ENCODE data around the gene GPR153. TPM values are rescaled to one million over a fixed set of nuclear protein-coding genes. Genes with fewer than 3 reads are reported as not detected.
A peak's percentile ranks its signal among the peaks of the same experiment; 100 is the strongest.

Gene GPR153
- total RNA-seq, 3 donors from 2014 or later (not counting 1 experiment from before 2014, with no cell fraction given): 8.5 to 9.7 (median 8.7) TPM

GRCh38 chr1:6209661-6210580 lies 51.0 kb downstream of the GPR153 start:
- H3K27me3 Mint-ChIP-seq (ENCODE audit: low read depth in 2 of 2): peaks cover 0 to 24% of the 10 kb centered on the region in 2 donors
- peaks cover 34% of the 10 kb centered on the region for H3K4me1 ChIP-seq (ENCODE audit: control insufficient read depth, insufficient read depth, low read length)
- no peak for ATAC-seq
- no peaks in the 10 kb centered on the region for H3K9me3 Mint-ChIP-seq
- 83% methylated on average over 17 of the region's 17 CpGs for WGBS (ENCODE audit: insufficient coverage)
- H3K9me3 ChIP-seq (ENCODE audit: control insufficient read depth, insufficient read depth, low read length): no peaks in the 10 kb centered on the region
- TF ChIP-seq CTCF (IDR thresholded peaks at IDR 0.05): no peak
- no peaks in the 10 kb centered on the region for H3K4me1 Mint-ChIP-seq
- no peak overlapping the region for H3K4me3 ChIP-seq (ENCODE audit: low read length)
- H3K36me3 ChIP-seq (ENCODE audit: control insufficient read depth, insufficient read depth, low read length): no peaks in the 10 kb centered on the region
- peaks cover 20% of the 10 kb centered on the region for H3K27me3 ChIP-seq (ENCODE audit: control insufficient read depth, insufficient read depth, low read length)
- intact Hi-C loops (cut with micrococcal nuclease): no loop called here
- H3K4me3 Mint-ChIP-seq: peak overlapping the region; percentile 4
- H3K36me3 Mint-ChIP-seq: no peaks in the 10 kb centered on the region
- H3K27ac Mint-ChIP-seq: no peak overlapping the region
- H3K27ac ChIP-seq (ENCODE audit: low read length): no peak overlapping the region
- peak in 1 of 2 donors; percentile 41 for DNase-seq

GRCh38 chr1:6208723-6209660 lies 51.9 kb downstream of the GPR153 start:
- Histone ChIP-seq H3K36me3 (ENCODE audit: control insufficient read depth, insufficient read depth, low read length) (no peaks in the 10 kb centered on the region), H3K4me1 (ENCODE audit: control insufficient read depth, insufficient read depth, low read length) (peaks cover 38% of the 10 kb centered on the region), H3K27me3 (ENCODE audit: control insufficient read depth, insufficient read depth, low read length) (peaks cover 20% of the 10 kb centered on the region), H3K9me3 (ENCODE audit: control insufficient read depth, insufficient read depth, low read length) (no peaks in the 10 kb centered on the region), H3K27ac (ENCODE audit: low read length) (no peak overlapping the region), H3K4me3 (ENCODE audit: low read length) (no peak overlapping the region)
- intact Hi-C loops (cut with micrococcal nuclease): no loop called here
- Mint-ChIP-seq H3K9me3 (no peaks in the 10 kb centered on the region), H3K36me3 (no peaks in the 10 kb centered on the region), H3K4me3 (peak overlapping the region; percentile 45), H3K4me1 (no peaks in the 10 kb centered on the region), H3K27me3 (ENCODE audit: low read depth in 2 of 2) (peaks cover 0 to 24% of the 10 kb centered on the region in 2 donors), H3K27ac (no peak overlapping the region)
- peak; percentile 51 to 53 (median 53) for ATAC-seq
- TF ChIP-seq CTCF (IDR thresholded peaks at IDR 0.05): no peak
- 5% methylated on average over 99 of the region's 99 CpGs for WGBS (ENCODE audit: insufficient coverage)
- DNase-seq: peak in 1 of 2 donors; percentile 46

- Histone ChIP-seq H3K9me3 (ENCODE audit: control insufficient read depth, insufficient read depth, low read length) (no peaks in the 10 kb centered on the region), H3K27ac (ENCODE audit: low read length) (no peak overlapping the region), H3K4me1 (ENCODE audit: control insufficient read depth, insufficient read depth, low read length) (peaks cover 38% of the 10 kb centered on the region), H3K36me3 (ENCODE audit: control insufficient read depth, insufficient read depth, low read length) (no peaks in the 10 kb centered on the region), H3K4me3 (ENCODE audit: low read length) (no peak overlapping the region), H3K27me3 (ENCODE audit: control insufficient read depth, insufficient read depth, low read length) (peaks cover 20% of the 10 kb centered on the region)
- ATAC-seq (no peak), DNase-seq (no peak)
- Mint-ChIP-seq H3K36me3 (no peaks in the 10 kb centered on the region), H3K27ac (no peak overlapping the region), H3K4me1 (no peaks in the 10 kb centered on the region), H3K9me3 (no peaks in the 10 kb centered on the region), H3K27me3 (ENCODE audit: low read depth in 2 of 2) (peaks cover 0 to 21% of the 10 kb centered on the region in 2 donors), H3K4me3 (no peak overlapping the region)
- TF ChIP-seq CTCF (IDR thresholded peaks at IDR 0.05): no peak
- 86% methylated on average over 9 of the region's 10 CpGs for WGBS (ENCODE audit: insufficient coverage)
- intact Hi-C loops (cut with micrococcal nuclease): no loop called here
Observed at GRCh38 chr1:6207921-6208320, 53.0 kb downstream of the GPR153 start.
